Vagina (tissue), 2 donors: Measurements from ENCODE around the gene SEPTIN6. TPM values are rescaled to one million over a fixed set of nuclear protein-coding genes. Genes with fewer than 3 reads are reported as not detected.

Experiments used
- DNase-seq, 2 donors: peaks; one replicate each; pipeline ENCODE4 v3.0.0-alpha.2; 2017; ENCODE audit errors: extremely low spot score in 2 of 2
- H3K27ac ChIP-seq: fragments of 200-600 bp; sonication (generic); one replicate; pipeline ENCODE4 v1.5.1; 2019
- H3K27me3 ChIP-seq: fragments of 200-600 bp; sonication (generic); one replicate; pipeline ENCODE4 v1.5.1; 2019
- H3K36me3 ChIP-seq, 2 donors: fragments of 200-600 bp; sonication (generic); one replicate each; pipeline ENCODE4 v1.5.1; 2017 to 2019
- H3K4me1 ChIP-seq: fragments of 200-600 bp; sonication (generic); one replicate; pipeline ENCODE4 v1.5.1; 2019
- H3K4me3 ChIP-seq, 2 donors: fragments of 200-600 bp; sonication (generic); 1 replicate in 1 of 2; 2 replicates in 1 of 2; pipeline ENCODE4 v1.5.1; 2016 to 2019
- H3K9me3 ChIP-seq: fragments of 200-600 bp; sonication (generic); one replicate; pipeline ENCODE4 v1.5.1; 2019
- CTCF ChIP-seq, 3 experiments: fragments of 450-650 bp in 2 of 3; fragments of 200-600 bp in 1 of 3; sonication (generic) in 1 of 3; IDR thresholded peaks; one replicate each; pipeline ENCODE4 v1.5.1; 2017 to 2019; ENCODE audit warnings: antibody characterized with exemption in 3 of 3, mild to moderate bottlenecking in 2 of 3, moderate library complexity in 2 of 3
- POLR2A ChIP-seq, 2 donors: fragments of 450-650 bp; IDR thresholded peaks; one replicate each; pipeline ENCODE4 v1.6.1; 2017; ENCODE audit warnings: antibody characterized with exemption in 2 of 2, mild to moderate bottlenecking in 2 of 2, moderate library complexity in 2 of 2
- POLR2AphosphoS5 ChIP-seq, 2 donors: sonication (generic); formaldehyde crosslinking; IDR thresholded peaks; one replicate each; pipeline ENCODE4 v1.9.0; 2017; ENCODE audit warnings: antibody characterized with exemption in 2 of 2, mild to moderate bottlenecking in 2 of 2, low read depth in 1 of 2; ENCODE audit not compliant: insufficient read depth in 1 of 2
- intact Hi-C: fragments of 100-400 bp; cut with DNase I; formaldehyde crosslinking; loops from one replicate; pipeline ENCODE4 v1.15.1; 2023
- total RNA-seq: library from RNA; depleted of rRNA; stranded (reverse); fragments of >200 nt; gene quantifications from one replicate; pipeline ENCODE4 v1.2.3, GENCODE V29; 2016

SEPTIN6 gene
- total RNA-seq, 1 donor from 2014 or later: 25.8 TPM

GRCh38 chrX:119677654-119677981, 15.3 kb downstream of the SEPTIN6 start:
- no peaks in the 10 kb centered on the region for H3K27me3 ChIP-seq
- DNase-seq: no peak
- no peak for TF ChIP-seq CTCF (IDR thresholded peaks at IDR 0.05)
- no peak for TF ChIP-seq POLR2A (IDR thresholded peaks at IDR 0.05)
- no peak for TF ChIP-seq POLR2AphosphoS5 (IDR thresholded peaks at IDR 0.05; ENCODE audit: insufficient read depth in 1 of 2, low read depth in 1 of 2)
- H3K36me3 ChIP-seq: no peaks in the 10 kb centered on the region
- H3K27ac ChIP-seq: peak overlapping the region; percentile 33
- intact Hi-C loops: no loop called here
- H3K4me3 ChIP-seq: no peak overlapping the region
- H3K4me1 ChIP-seq: peaks cover 9% of the 10 kb centered on the region
- H3K9me3 ChIP-seq: no peaks in the 10 kb centered on the region

GRCh38 chrX:119676949-119677653, 15.9 kb downstream of the SEPTIN6 start:
- H3K4me3 ChIP-seq: no peak overlapping the region
- peak overlapping the region; percentile 33 for H3K27ac ChIP-seq
- H3K36me3 ChIP-seq: no peaks in the 10 kb centered on the region
- intact Hi-C loops: no loop called here
- no peak for DNase-seq
- no peak for TF ChIP-seq POLR2A (IDR thresholded peaks at IDR 0.05)
- TF ChIP-seq POLR2AphosphoS5 (IDR thresholded peaks at IDR 0.05; ENCODE audit: insufficient read depth in 1 of 2, low read depth in 1 of 2): no peak
- TF ChIP-seq CTCF (IDR thresholded peaks at IDR 0.05): no peak
- H3K4me1 ChIP-seq: peaks cover 9% of the 10 kb centered on the region
- no peaks in the 10 kb centered on the region for H3K27me3 ChIP-seq
- no peaks in the 10 kb centered on the region for H3K9me3 ChIP-seq

GRCh38 chrX:119673336-119673735, 19.6 kb downstream of the SEPTIN6 start:
- TF ChIP-seq CTCF (IDR thresholded peaks at IDR 0.05) (no peak), POLR2A (IDR thresholded peaks at IDR 0.05) (no peak), POLR2AphosphoS5 (IDR thresholded peaks at IDR 0.05; ENCODE audit: insufficient read depth in 1 of 2, low read depth in 1 of 2) (no peak)
- no peak for DNase-seq
- Histone ChIP-seq H3K27me3 (no peaks in the 10 kb centered on the region), H3K27ac (no peak overlapping the region), H3K9me3 (no peaks in the 10 kb centered on the region), H3K4me3 (no peak overlapping the region), H3K36me3 (no peaks in the 10 kb centered on the region), H3K4me1 (peaks cover 9% of the 10 kb centered on the region)
- intact Hi-C loops: loop anchor here (5.0 kb wide), 1 partner anchor 1169 kb away; no protein-coding TSS in a partner anchor

- Histone ChIP-seq H3K36me3 (no peaks in the 10 kb centered on the region), H3K4me1 (peaks cover 8% of the 10 kb centered on the region), H3K27ac (no peak overlapping the region), H3K4me3 (no peak overlapping the region), H3K9me3 (no peaks in the 10 kb centered on the region), H3K27me3 (no peaks in the 10 kb centered on the region)
- no peak for TF ChIP-seq POLR2A (IDR thresholded peaks at IDR 0.05)
- no peak for TF ChIP-seq CTCF (IDR thresholded peaks at IDR 0.05)
- no peak for TF ChIP-seq POLR2AphosphoS5 (IDR thresholded peaks at IDR 0.05; ENCODE audit: insufficient read depth in 1 of 2, low read depth in 1 of 2)
- DNase-seq: no peak
- intact Hi-C loops: loop anchor here (5.0 kb wide), 1 partner anchor 1170 kb away; no protein-coding TSS in a partner anchor
These were observed 20.5 kb downstream of the SEPTIN6 start for GRCh38 chrX:119672426-119672825.

- Histone ChIP-seq H3K9me3 (no peaks in the 10 kb centered on the region), H3K27ac (no peak overlapping the region), H3K27me3 (no peaks in the 10 kb centered on the region), H3K36me3 (no peaks in the 10 kb centered on the region), H3K4me1 (no peaks in the 10 kb centered on the region), H3K4me3 (no peak overlapping the region)
- no peak for DNase-seq
- intact Hi-C loops: loop anchor here (5.0 kb wide), 1 partner anchor 1173 kb away; no protein-coding TSS in a partner anchor
- TF ChIP-seq POLR2AphosphoS5 (IDR thresholded peaks at IDR 0.05; ENCODE audit: insufficient read depth in 1 of 2, low read depth in 1 of 2) (no peak), POLR2A (IDR thresholded peaks at IDR 0.05) (no peak), CTCF (IDR thresholded peaks at IDR 0.05) (no peak)
These were observed 23.4 kb downstream of the SEPTIN6 start for GRCh38 chrX:119669424-119670037.
